Measurements from ENCODE around the gene FCAMR. TPM values are rescaled to one million over a fixed set of nuclear protein-coding genes. Genes with fewer than 3 reads are reported as not detected.

Gene FCAMR
- total RNA-seq, 4 donors from 2014 or later, result not detected

DNA sequence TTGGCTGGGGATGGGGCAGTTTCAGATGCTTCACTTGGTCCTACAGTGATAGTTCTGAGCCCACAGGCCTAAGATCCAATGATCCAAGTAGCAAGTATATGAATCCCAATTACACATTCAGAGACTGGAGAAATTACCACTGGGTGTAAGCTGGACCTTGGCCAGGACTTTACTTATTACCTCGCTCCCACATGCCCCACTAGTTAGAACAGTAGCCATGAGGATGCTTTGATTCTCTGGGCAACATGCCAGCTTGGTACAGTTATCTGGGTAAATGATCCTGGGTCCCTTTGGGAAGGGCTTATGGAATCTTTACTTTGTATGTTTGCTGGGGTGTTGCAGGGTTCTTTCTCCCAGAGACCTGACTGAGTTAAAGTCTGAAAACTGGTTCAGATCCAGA is 5.0 kb upstream of the FCAMR start:
- Histone ChIP-seq H3K27ac (no peak overlapping the region), H3K27me3 (no peaks in the 10 kb centered on the region), H3K4me3 (no peak overlapping the region), H3K36me3 (no peaks in the 10 kb centered on the region), H3K4me1 (no peaks in the 10 kb centered on the region), H3K9me3 (no peaks in the 10 kb centered on the region)
- intact Hi-C loops (cut with DNase I; ENCODE audit: low total_unique reads), result no loop called here
- no peak for DNase-seq
- TF ChIP-seq POLR2A (IDR thresholded peaks at IDR 0.05) (no peak), CTCF (IDR thresholded peaks at IDR 0.05) (no peak)

GRCh38 chr1:206974140-206974539 is 3.9 kb upstream of the FCAMR start:
- TF ChIP-seq POLR2A (IDR thresholded peaks at IDR 0.05), result no peak
- intact Hi-C loops (cut with DNase I; ENCODE audit: low total_unique reads), result no loop called here
- Histone ChIP-seq H3K4me1 (no peaks in the 10 kb centered on the region), H3K36me3 (no peaks in the 10 kb centered on the region), H3K27ac (no peak overlapping the region), H3K4me3 (no peak overlapping the region), H3K27me3 (no peaks in the 10 kb centered on the region), H3K9me3 (no peaks in the 10 kb centered on the region)
- DNase-seq, result no peak

DNA sequence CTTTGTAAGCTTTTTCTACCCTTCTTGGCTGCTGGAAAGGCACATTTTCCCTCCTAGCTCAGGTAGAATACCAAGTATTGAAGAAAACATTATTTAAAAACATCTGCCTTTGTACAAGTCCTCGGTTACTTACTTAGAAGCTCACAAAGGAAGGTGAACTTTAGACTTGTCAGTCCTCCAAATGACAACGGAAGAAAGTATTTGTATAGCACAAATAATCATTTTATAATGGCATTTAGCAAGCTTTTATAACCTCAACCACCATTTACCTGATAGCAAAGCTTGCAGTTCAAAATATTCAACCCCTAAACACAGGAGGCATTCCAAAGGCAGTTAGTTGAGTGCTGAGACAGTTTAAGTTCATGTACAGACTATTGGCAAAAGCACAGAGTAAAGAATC is 2.5 kb upstream of the FCAMR start:
- no peak for DNase-seq
- Histone ChIP-seq H3K4me3 (no peak overlapping the region), H3K9me3 (no peaks in the 10 kb centered on the region), H3K27me3 (no peaks in the 10 kb centered on the region), H3K27ac (no peak overlapping the region), H3K36me3 (no peaks in the 10 kb centered on the region), H3K4me1 (no peaks in the 10 kb centered on the region)
- intact Hi-C loops (cut with DNase I; ENCODE audit: low total_unique reads), result no loop called here
- TF ChIP-seq CTCF (IDR thresholded peaks at IDR 0.05) (no peak), POLR2A (IDR thresholded peaks at IDR 0.05) (no peak)

- H3K27ac ChIP-seq, result no peak overlapping the region
- no peaks in the 10 kb centered on the region for H3K4me1 ChIP-seq
- H3K4me3 ChIP-seq, result no peak overlapping the region
- intact Hi-C loops (cut with DNase I; ENCODE audit: low total_unique reads), result no loop called here
- DNase-seq, result no peak
- no peaks in the 10 kb centered on the region for H3K27me3 ChIP-seq
- TF ChIP-seq POLR2A (IDR thresholded peaks at IDR 0.05) (no peak), CTCF (IDR thresholded peaks at IDR 0.05) (no peak)
- no peaks in the 10 kb centered on the region for H3K36me3 ChIP-seq
- H3K9me3 ChIP-seq, result no peaks in the 10 kb centered on the region
Measured at GRCh38 chr1:206971029-206971655, 882 bp upstream of the FCAMR start.

DNA sequence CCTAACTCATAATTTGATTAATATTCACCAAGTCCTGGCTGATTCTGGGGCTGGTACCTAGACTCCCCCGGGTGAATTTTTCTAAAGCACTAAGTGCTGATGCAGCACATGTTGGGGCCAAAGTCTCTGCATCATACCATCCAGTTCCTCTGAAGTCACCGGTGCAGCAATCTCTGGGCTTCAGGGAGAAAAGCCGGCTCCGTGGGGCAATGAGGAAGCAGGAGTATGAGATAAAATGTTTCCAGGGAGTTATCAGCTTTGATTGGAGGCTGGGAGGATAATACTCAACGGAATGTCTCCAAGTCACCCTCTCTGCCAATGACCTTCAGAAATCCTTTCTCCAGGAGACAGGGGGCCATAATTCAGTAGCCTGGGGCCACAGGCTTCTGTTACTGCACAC is 1.2 kb downstream of the FCAMR start:
- no peak overlapping the region for H3K4me3 ChIP-seq
- H3K9me3 ChIP-seq, result no peaks in the 10 kb centered on the region
- DNase-seq, result no peak
- no peak for TF ChIP-seq POLR2A (IDR thresholded peaks at IDR 0.05)
- no peak for TF ChIP-seq CTCF (IDR thresholded peaks at IDR 0.05)
- intact Hi-C loops (cut with DNase I; ENCODE audit: low total_unique reads), result no loop called here
- no peaks in the 10 kb centered on the region for H3K27me3 ChIP-seq
- H3K27ac ChIP-seq, result no peak overlapping the region
- no peaks in the 10 kb centered on the region for H3K36me3 ChIP-seq
- H3K4me1 ChIP-seq, result no peaks in the 10 kb centered on the region

Measured in uterus (tissue), 4 donors.